Inferior parietal cortex (tissue), 1 donor: ENCODE measurements around the gene PEMT.

Experiments used
- DNase-seq: peaks from one replicate; pipeline ENCODE4 v3.0.0-alpha.2; 2016; ENCODE audit errors: extremely low spot score

The PEMT gene

DNA sequence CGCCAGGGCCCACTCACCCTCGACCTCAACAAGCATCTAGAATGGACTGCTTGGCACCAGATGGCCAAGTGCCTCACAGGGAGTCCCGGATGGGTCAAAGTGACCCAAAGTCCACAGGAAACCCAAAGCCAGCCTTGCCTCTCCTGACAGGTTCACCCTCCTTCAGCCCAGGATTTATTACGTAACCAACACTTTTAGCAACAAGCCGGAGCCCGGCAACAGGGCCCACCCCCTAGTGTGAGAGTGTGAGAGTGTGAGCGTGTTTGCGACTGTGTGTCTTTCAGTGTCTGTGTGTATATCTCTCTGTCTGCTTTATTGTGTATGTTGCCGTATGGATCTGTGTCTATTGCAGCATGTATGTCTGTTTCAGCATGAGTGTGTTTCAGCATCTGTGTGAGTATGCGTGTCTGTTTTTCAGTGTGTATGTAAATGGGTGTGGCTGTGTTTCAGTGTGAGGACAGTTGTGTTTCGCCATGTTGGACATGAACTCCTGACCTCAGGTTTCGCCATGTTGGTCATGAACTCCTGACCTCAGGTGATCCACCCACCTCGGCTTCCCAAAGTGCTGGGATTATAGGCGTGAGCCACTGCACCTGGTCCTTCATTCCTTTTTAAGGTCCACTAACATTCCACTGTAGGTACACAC lies 13.7 kb upstream of the PEMT start:
- DNase-seq, result no peak

DNA sequence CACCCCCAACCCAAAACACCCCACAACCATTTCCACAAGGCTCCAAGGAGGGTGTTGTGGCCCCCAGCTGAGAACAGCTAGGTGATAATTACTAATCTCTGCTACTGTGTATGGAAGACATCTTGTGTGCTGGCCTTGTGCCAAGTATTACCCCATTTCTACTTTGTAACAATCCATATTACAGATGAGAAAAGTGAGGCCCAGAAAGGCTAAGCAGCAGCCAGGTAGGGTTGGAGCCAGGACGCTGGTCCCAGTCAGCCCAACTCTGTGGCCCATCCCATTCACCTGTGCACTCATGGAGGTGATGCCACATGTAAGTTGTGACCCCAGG lies 12.4 kb upstream of the PEMT start:
- DNase-seq, result no peak

DNA sequence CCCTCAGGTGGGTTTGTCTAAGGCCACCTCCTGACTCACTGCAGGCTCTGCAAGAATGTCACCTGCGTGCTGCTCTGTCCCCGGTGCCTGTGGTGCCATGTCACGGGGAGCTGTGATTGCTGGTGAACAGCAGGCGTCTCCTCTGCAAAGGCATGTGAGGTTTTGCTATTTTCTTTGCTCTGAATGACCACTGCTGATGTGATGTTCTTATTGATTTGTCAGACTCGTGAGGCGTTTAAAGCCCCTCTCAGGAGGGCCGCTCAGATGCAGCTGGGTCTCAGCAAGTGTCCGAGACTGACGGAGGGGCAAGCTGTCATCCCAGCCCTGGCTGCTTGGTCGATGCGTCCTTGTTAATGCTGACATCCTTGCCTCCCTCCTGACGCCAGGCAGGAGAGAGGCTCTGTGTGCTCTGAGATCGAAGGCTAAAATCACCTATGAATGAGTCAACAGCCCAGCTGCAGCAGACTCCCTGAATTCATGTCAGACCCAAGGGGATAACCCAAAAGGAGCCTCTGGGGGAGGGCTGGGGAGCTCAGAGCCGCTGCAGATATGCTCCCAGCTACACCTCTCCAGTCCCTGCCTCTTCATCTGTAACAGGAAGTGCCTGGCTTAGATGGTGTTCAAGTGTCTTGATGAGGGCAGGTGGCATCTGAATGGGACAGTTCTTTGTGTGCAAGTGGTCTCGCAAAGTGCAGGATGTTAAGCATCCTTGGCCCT lies 11.8 kb upstream of the PEMT start:
- DNase-seq, result no peak

DNA sequence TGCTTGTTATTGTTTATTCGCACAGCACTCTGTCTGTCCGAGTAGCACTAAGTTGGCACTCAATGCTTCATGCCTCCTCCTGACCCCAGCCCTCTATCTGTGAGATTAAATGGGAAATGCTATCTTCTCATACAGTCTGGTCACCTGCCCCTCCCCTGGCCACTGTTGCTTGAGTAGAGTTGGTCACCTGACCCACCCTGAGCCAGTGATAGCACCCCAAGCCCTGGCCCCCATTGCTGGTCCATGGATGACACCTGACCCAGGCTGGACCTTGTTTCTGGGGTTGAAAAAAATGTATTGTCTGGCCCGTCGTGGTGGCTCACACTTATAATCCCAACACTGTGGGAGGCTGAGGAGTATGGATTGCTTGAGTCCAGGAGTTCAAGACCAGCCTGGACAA lies 8.5 kb upstream of the PEMT start:
- DNase-seq, result no peak

DNA sequence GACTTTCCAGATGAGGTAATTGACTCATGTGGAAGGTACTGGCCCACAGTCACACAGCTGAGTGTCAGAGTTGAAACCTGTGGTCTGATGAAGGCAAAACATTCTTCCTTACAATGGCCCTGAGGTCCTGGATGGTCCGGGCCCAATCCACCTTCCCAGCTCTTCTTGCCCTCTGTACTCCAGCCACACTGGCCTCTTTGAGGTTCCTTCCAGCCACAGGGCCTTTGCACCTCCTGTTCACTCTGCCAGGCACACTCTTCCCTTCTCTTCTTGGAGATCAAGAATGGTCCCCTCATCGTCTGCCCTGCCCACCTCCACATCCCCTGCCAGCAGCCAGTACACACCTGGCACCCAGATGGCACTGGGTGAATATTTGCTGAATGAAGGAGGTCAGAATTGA lies 6.5 kb upstream of the PEMT start:
- no peak for DNase-seq

DNA sequence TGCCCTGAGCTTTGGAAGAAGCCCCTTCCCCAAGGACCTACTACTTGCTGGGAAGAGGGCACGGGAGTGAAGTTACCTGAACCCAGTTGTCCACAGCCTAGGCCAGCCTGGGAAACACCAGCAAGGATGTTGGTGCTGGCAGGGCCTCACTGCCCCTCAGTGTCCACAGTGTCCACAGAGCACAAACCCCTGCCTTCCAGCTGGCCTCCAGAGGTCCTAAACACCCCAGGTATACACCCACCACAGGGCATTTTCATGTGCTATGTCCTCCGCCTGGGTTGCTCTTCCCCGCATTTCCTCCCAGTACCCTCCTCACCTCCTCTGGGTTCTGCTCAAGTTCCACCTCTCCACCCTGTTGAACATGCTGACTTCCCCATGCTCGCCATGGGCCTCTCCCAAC lies 4.2 kb upstream of the PEMT start:
- DNase-seq, result no peak

DNA sequence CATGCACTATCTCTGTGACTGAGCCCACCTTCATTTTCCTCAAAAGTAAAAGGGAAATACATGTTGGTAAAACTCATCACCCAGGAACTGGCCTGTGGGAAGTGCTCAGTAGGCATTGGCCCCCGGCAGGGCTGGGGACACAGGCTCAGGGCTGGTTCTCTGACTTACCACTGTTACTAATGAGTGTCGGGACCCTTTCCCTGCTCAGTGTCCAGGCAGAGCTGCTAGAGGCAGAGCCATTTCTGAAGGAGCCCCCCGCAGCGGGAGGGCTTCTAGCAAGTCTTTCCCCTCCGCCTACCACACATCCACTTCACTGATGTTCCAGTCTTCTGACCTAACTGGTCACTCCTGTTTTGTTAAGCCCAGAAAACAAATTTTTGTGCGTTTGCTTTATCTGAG lies 1.7 kb upstream of the PEMT start:
- DNase-seq, result no peak

DNA sequence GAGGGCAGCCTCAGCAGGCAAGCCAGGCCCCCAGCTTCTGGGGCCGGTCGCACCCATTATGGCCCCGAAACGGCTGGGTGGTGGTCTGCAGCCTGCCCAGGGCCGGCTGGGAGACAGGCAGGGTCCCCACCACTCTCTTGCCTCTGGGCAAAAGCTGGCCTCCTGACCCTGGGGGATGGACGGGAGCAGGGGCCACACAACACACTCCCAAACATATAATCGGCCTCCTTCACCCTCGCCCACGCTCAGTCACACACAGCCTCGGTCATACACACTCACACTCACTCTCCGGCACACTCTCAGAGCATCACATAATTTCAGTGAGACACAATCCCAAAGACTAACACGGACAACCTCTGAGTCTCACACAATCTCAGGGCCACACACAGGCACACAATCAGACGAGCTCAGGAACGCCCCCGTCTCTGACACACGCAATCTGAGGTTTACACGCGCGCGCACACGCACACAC lies 589 bp downstream of the PEMT start:
- no peak for DNase-seq

DNA sequence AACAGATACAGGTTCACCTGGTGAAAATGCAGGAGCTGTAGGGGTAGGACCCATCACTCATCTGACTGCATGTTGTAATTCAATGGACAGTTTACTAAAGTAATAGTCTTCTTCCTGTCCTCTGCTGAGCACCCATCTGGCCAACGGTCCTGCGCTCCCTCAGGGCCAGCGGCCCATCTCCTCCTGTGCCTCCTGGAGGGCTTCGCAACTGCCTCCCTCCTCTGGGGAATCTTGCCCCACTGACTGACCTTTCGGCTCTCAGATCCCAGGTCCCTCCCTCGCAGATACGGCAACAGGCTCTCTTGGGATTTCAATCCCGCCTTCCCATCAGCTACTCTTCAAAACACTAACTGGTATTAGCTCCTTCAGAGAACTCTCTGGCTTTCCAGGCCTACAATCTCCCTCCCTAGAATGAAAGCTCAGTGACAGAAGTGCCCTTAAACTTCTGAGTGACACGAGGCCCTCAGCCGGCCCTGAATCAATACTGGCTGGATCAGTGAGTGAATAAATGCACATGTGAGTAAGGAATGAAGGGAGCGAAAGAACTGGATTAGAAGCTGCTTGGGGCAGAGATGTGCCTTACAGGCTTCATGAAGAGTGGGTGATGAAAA lies 1.3 kb downstream of the PEMT start:
- no peak for DNase-seq

DNA sequence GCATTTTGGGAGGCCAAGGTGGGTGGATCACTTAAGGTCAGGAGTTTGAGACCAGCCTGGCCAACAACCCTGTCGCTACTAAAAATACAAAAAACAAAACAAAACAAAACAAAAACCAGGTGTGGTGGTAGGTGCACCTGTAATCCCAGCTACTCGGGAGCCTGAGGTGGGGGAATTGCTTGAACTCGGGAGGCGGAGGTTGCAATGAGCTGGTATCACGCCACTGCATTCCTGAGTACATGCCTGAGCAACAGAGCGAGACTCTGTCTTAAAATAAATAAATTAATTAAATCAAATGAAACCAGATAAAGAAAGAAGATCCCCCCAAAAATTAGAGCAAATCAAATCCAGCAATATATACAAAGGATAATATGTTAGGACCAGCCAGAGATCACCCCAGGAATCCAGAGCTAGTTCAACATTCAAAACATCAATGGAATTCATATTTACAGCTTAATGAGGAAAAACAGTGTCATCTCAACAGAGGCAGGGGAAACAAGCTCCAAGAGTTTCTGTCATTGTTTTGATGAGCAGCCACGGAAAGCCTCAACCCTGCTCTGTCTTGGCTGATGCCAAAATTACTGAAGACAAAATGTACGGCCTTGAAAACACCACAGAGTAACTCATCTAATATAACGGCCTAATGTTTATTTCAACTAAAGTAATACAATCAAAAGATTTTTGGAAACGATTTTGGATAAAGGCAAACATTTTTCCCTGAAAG lies 3.7 kb downstream of the PEMT start:
- DNase-seq, result no peak

DNA sequence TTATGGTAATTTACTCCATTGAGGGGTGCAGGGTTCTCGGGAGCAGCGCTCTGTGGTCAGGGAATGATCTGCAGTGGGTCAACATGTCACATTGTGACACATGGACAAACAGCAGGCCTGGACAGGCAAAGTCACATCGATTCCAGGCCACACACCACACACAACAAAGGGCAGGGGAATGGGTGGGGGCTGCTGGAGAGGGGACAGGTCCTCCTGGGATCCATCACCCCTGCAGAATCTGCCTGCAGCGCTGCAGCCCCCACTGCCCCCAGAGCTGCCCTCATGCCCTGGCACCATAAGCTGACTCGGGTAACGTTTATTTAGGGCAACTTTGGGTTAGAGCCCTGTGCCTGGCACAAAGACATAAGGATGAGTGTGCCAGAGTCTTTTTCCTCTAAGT lies 9.1 kb downstream of the PEMT start:
- DNase-seq, result no peak

DNA sequence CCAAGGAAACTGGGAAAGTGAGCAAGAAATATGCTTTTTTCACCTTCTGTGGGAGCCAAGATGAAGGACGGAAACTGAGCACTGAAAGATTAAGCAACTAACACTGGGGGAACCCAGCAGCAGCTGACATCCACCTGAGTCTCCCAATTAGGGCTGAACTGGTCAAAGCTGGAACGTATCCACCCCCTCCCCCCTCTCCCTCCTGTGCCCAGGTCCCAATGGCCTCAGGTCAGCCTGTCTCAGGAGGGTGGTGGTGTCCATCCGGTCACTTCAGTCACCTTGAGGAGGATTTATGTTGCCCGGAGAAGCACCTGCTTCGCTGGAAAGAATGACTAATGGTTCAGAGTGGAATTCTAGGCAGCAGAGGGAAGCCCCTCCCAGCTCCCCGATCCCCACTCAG lies 10.0 kb downstream of the PEMT start:
- DNase-seq, result no peak

DNA sequence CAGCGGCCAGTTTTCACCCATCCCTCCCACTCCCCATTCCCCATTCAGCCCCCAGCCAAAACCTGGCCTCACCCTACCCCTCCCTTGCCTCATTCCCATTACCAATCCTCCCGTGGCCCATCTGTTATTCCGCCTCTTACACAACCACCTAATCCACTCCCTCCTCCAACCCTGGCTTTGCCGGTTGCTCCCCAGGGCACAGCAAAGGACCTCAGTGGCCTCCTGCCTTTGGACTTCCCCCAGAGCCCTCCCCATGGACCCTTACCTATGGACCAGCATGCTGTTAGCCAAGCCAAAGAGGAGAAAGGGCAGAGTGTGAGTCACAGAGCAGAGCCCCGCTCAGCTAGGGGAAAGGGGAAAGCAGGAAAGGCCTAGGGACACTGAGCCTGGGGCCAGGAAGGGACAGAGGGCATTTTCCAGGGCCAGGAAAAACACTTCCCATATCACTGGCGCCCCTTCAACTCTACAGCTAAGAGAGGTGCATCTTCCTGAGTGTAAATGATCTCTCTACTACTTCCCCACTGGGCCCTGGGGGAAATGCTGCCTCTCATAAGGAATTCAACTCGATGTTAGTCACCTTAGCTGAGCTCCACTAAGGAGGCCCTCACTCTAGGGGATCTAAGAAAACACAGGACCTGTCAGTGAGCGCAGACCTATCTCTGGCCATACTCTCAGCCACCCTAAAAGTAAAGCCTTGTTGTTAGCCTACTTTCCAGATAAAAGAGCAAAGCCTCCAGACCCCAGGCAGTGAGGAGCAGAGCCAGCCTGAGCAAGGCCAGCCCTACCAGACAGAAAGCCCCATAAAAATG lies 10.6 kb downstream of the PEMT start:
- DNase-seq, result no peak

DNA sequence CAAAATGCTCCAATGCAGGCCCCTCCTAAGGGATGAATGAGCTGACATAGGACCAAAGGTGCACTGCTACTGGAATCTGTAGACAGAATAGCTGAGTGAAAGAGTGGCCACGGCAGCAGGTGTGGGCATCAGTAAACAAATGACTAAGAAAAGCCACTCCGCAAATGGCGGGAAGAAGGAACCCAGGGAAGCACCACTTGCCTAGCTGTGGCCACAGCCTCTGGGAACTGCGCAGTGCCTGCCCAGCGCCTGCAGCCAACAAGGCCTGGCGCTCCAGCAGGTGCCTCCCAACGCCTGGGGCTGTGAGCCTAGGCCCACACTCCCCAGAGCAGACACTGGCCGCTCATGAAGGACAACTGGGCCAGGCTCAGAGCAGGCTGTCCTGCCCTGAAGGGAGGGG lies 11.8 kb downstream of the PEMT start:
- no peak for DNase-seq

DNA sequence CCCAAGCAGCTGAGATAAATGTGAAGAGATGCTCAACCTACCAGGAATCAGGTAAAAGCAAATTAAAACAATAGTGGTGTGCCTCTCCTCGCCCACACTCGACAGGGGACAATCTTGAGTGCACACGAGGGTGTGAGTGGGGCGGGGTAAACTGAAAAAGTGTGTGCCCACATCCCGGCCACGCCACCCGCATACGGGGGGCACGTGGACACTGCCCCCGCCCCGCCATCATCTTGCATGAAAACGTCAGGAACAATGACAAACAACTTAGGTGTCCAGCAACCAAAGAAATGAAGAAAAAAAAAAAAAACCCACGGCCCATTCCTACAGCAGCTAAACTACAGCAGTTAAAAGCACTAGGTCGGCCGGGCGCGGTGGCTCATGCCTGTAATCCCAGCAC lies 14.1 kb downstream of the PEMT start:
- DNase-seq, result no peak

DNA sequence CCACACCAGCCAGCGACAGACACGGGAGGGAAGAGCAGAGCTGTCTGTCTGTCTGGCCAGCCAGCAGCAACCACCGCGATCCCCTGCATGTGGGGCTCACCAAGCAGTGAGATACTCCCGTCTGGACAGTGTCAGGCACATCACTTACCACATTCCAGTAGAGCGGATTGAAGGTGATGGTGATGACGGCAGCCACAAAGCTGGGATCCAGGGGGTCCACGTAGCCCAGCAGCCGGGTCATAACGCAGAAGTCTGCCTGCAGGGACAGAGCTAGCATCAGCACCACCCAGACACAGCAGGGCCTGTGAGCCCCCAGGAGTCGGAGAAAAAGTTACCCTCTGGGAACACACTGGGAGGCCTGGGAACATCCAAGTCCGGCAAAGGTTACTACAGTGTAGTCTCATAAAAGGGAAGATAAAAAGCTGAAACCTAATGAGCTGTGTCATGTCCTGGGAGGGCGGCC lies 14.7 kb downstream of the PEMT start:
- no peak for DNase-seq

DNA sequence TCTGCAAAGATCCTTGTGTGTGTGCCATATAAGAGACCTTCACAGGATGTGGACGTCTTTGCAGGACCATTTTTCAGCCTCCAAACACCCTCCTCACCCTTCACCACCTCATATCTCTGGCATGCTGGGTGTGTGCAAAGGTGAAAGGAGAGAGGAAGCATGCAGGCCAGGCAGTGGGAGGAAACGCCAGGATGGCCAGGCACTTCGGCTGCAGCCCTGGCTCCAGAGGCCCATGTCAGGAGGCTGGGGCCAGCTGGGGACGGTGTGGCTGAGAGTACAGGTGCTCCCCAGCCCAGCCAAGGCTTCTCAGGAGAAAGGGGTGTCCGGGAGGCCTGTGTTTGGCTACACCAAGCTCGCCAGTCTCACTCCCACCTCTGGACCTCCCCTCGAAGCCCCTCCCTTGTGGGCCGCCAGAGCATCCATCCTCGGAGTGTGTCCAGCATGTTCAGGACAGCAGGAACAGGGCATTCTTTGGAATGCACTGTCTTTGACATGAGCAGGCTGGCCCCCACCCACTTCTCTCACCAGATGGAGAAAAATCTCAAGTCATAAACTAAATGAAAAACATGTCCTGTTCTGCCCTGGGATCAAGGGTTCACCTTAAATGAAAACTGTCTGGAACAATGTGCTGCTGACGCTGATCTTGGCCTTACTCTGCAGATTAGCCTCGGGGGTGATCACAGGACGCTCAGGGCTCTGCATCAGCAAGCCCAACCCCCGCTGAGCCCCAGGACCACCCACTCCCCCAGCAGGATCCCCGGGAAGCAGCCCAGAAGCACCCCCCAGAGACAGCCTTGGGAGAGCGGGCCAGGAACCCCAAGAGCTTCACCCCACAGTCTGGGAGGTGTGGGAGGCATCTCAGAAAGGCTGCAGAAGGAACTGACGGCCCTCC lies 15.9 kb downstream of the PEMT start:
- DNase-seq, result no peak

DNA sequence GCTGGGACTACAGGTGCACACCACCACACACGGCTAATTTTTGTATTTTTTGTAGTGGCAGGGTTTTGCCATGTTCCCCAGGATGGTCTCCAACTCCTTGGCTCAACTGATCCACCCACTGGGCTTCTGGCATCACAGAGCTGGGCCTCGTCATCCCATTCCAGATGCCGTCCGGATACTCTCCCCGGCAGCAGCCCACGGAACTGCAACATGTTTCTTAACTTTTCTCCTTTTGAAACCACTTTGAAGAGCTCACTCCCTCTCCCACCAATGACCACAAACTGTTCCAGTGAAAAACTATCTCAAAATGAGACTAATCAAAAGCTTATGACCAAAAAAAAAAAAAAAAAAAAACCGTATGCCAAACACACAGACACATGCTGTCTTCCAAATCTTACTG lies 17.6 kb downstream of the PEMT start:
- no peak for DNase-seq

DNA sequence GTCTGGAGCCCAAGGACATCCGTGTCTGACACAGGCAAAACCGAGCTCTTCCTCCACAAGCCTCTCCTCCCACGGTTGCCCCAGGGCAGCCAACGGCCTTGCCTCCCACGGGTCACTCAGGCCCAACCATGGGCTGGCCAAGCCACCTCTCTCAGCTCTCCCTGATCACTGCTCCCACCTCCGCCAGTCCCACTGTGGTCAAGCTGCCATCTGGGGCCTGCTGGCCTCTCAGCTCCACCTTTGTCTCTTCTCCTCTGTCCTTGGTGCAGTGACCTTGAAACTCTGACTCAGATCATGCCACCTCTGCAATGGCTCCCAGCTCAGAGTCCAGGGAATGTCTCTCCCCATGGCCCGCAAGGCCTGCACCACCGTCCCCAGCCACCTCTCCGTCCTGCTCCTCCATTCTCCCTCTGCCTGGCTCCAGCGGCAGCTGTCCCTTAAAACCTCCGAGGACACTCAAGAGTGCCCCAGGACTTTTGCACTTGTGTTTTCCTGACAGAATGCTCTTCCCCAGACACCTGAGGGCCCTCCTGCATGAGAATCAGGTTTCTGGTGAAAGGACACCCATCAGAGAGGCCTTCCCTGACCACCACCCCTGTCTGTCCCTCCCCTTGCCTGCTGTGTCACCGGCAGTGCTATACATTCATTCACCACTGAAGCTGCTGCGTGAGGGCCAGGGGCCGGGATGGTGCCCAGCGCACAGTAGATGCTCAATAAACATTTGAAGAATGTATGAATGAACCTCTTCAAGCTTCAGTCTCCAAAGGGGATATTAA lies 19.3 kb downstream of the PEMT start:
- DNase-seq, result no peak
